CD8-positive, alpha-beta memory T cell (primary cell): Measurements from ENCODE around the gene PIP4K2B. TPM values are rescaled to one million over a fixed set of nuclear protein-coding genes. Genes with fewer than 3 reads are reported as not detected.

Source experiments
- CTCF ChIA-PET: fragments of 350-600 bp; sonication (Branson Sonifier 250); formaldehyde crosslinking; loops from one replicate; lab custom pipeline; 2021; ENCODE audit warnings: antibody characterized with exemption; lab: Charles Lee
- POLR2A ChIA-PET: fragments of 350-600 bp; sonication (Branson Sonifier 250); formaldehyde crosslinking; loops from one replicate; lab custom pipeline; 2021; ENCODE audit warnings: antibody characterized with exemption; lab: Charles Lee
- DNase-seq, 5 donors: peaks; one replicate each; pipeline versions ENCODE4 v3.0.0 to v3.0.0-alpha.2; 2020 to 2022; ENCODE audit warnings: mixed read lengths in 1 of 5
- H3K27ac ChIP-seq: one replicate; pipeline ENCODE4 v1.7.0; 2013; ENCODE audit warnings: low read depth, mild to moderate bottlenecking, low read length, moderate library complexity
- H3K27me3 ChIP-seq: 2 replicates; pipeline ENCODE4 v1.7.0; 2013; ENCODE audit warnings: low read length, mild to moderate bottlenecking; ENCODE audit not compliant: insufficient read depth, poor library complexity, severe bottlenecking
- H3K36me3 ChIP-seq: 2 replicates; pipeline ENCODE4 v1.7.0; 2013; ENCODE audit warnings: mild to moderate bottlenecking, low read length, moderate library complexity; ENCODE audit not compliant: insufficient read depth
- H3K4me1 ChIP-seq: 2 replicates; pipeline ENCODE4 v1.7.0; 2013; ENCODE audit warnings: mild to moderate bottlenecking, low read length, moderate library complexity; ENCODE audit not compliant: insufficient read depth
- H3K4me3 ChIP-seq: 2 replicates; pipeline ENCODE4 v1.7.0; 2013; ENCODE audit warnings: mild to moderate bottlenecking, low read length
- H3K9me3 ChIP-seq: 2 replicates; pipeline ENCODE4 v1.7.0; 2013; ENCODE audit warnings: mild to moderate bottlenecking, low read length
- H3K27ac Mint-ChIP-seq, 8 donors: one replicate each; pipeline ENCODE4 v1.8.0; 2020 to 2021; ENCODE audit warnings: mixed read lengths in 8 of 8, mild to moderate bottlenecking in 6 of 8, inconsistent platforms in 3 of 8, moderate library complexity in 3 of 8
- H3K27me3 Mint-ChIP-seq, 2 donors: one replicate each; pipeline ENCODE4 v1.8.0; 2020 to 2021; ENCODE audit warnings: mixed read lengths in 2 of 2, mild to moderate bottlenecking in 1 of 2, moderate library complexity in 1 of 2
- H3K36me3 Mint-ChIP-seq, 3 donors: one replicate each; pipeline ENCODE4 v1.8.0; 2020 to 2021; ENCODE audit warnings: mixed read lengths in 3 of 3, inconsistent platforms in 1 of 3, mild to moderate bottlenecking in 1 of 3
- H3K4me1 Mint-ChIP-seq, 3 donors: one replicate each; pipeline ENCODE4 v1.8.0; 2020 to 2021; ENCODE audit warnings: mixed read lengths in 3 of 3, inconsistent platforms in 1 of 3, mild to moderate bottlenecking in 1 of 3
- H3K4me3 Mint-ChIP-seq, 7 donors: one replicate each; pipeline ENCODE4 v1.8.0; 2020 to 2021; ENCODE audit warnings: mixed read lengths in 7 of 7, mild to moderate bottlenecking in 6 of 7, moderate library complexity in 4 of 7, inconsistent platforms in 2 of 7
- H3K9me3 Mint-ChIP-seq, 5 donors: one replicate each; pipeline ENCODE4 v1.8.0; 2020 to 2022; ENCODE audit warnings: mixed read lengths in 5 of 5, mild to moderate bottlenecking in 3 of 5, moderate library complexity in 2 of 5, inconsistent platforms in 1 of 5
- polyA plus RNA-seq: library from polyadenylated mRNA; unstranded; fragments of 300-500 nt; fragmentation: Illumina TruSeq; gene quantifications from one replicate; pipeline ENCODE4 v1.2.3, GENCODE V29; 2021
- total RNA-seq, 2 experiments: library from RNA; stranded (reverse); gene quantifications; one replicate each; pipeline ENCODE4 v1.2.3, GENCODE V29; 2021

Gene PIP4K2B
- total and polyA plus RNA-seq, 3 experiments from 2014 or later = 17.4 to 44.6 (median 43.4) TPM

- H3K27ac Mint-ChIP-seq = peak overlapping the region; percentile 61 to 99 (median 94)
- Histone ChIP-seq H3K27ac (no peak overlapping the region), H3K27me3 (no peaks in the 10 kb centered on the region), H3K4me1 (peaks cover 53% of the 10 kb centered on the region), H3K36me3 (no peaks in the 10 kb centered on the region), H3K9me3 (no peaks in the 10 kb centered on the region), H3K4me3 (peak overlapping the region; percentile 83)
- ChIA-PET CTCF (interaction anchor here (0.8 to 2.7 kb wide), 9 partner anchors 8 to 173 kb away, joined by 3 to 17 read pairs (median 4); partner anchors contain the start of gene MLLT6), POLR2A (interaction anchor here (0.9 to 1.9 kb wide), 4 partner anchors 17 to 30 kb away, joined by 5 to 8 read pairs (median 6); partner anchors contain the start of genes MLLT6 and PSMB3)
- H3K27me3 Mint-ChIP-seq = no peaks in the 10 kb centered on the region
- DNase-seq = no peak
- H3K4me3 Mint-ChIP-seq = peak overlapping the region; percentile 72 to 100 (median 95)
- peaks cover 0 to 16% (median 2%) of the 10 kb centered on the region in 3 donors for H3K36me3 Mint-ChIP-seq
- H3K9me3 Mint-ChIP-seq = no peaks in the 10 kb centered on the region
- peaks cover 67 to 81% (median 71%) of the 10 kb centered on the region in 3 donors for H3K4me1 Mint-ChIP-seq
These were observed 67.6 kb downstream of the PIP4K2B start for GRCh38 chr17:38731526-38732294.

GRCh38 chr17:38730526-38731379, 68.6 kb downstream of the PIP4K2B start:
- DNase-seq = no peak
- H3K4me3 Mint-ChIP-seq = peak overlapping the region; percentile 90 to 100 (median 97)

GRCh38 chr17:38729886-38730525, 69.3 kb downstream of the PIP4K2B start, which contains the start of gene CISD3:
TSS of gene CISD3 (plus strand) at chr17:38730341. CDS start at chr17:38730359, 18 bp downstream.
- Mint-ChIP-seq H3K4me3 (peak within 1 kb of the TSS; percentile 90 to 100 (median 97)), H3K4me1 (peaks cover 78 to 92% (median 84%) of the 10 kb centered on the region in 3 donors), H3K27ac (peak within 1 kb of the TSS; percentile 95 to 99 (median 98)), H3K27me3 (no peaks in the 10 kb centered on the region), H3K9me3 (no peaks in the 10 kb centered on the region), H3K36me3 (peaks cover 0 to 23% (median 2%) of the 10 kb centered on the region in 3 donors)
- peak; percentile 83 to 89 (median 85) for DNase-seq
- peak within 1 kb of the TSS; percentile 83 for H3K4me3 ChIP-seq
- no peaks in the 10 kb centered on the region for H3K9me3 ChIP-seq
- H3K36me3 ChIP-seq = no peaks in the 10 kb centered on the region
- peaks cover 66% of the 10 kb centered on the region for H3K4me1 ChIP-seq
- POLR2A ChIA-PET = interaction anchor here (1.1 to 1.9 kb wide), 5 partner anchors 10 to 54 kb away, joined by 5 to 8 read pairs (median 6); partner anchors contain the start of genes MLLT6 and PSMB3
- CTCF ChIA-PET = interaction anchor here (1.0 to 3.0 kb wide), 10 partner anchors 21 to 172 kb away, joined by 3 to 26 read pairs (median 4); partner anchors contain the start of gene MLLT6
- H3K27ac ChIP-seq = peak within 1 kb of the TSS; percentile 64
- no peaks in the 10 kb centered on the region for H3K27me3 ChIP-seq

More at GRCh38 chr17:38730526-38731379, 68.6 kb downstream of the PIP4K2B start:
- Mint-ChIP-seq H3K27ac (peak overlapping the region; percentile 78 to 99 (median 96)), H3K9me3 (no peaks in the 10 kb centered on the region), H3K4me1 (peaks cover 72 to 89% (median 78%) of the 10 kb centered on the region in 3 donors), H3K36me3 (peaks cover 0 to 18% (median 2%) of the 10 kb centered on the region in 3 donors), H3K27me3 (no peaks in the 10 kb centered on the region)
- Histone ChIP-seq H3K4me3 (peak overlapping the region; percentile 83), H3K36me3 (no peaks in the 10 kb centered on the region), H3K27ac (peak overlapping the region; percentile 64), H3K9me3 (no peaks in the 10 kb centered on the region), H3K4me1 (peaks cover 59% of the 10 kb centered on the region), H3K27me3 (no peaks in the 10 kb centered on the region)
- CTCF ChIA-PET = interaction anchor here (0.8 to 2.7 kb wide), 13 partner anchors 7 to 172 kb away, joined by 3 to 17 read pairs (median 4); partner anchors contain the start of gene MLLT6
- POLR2A ChIA-PET = interaction anchor here (0.9 to 1.9 kb wide), 5 partner anchors 18 to 54 kb away, joined by 5 to 8 read pairs (median 6); partner anchors contain the start of genes MLLT6 and PSMB3

GRCh38 chr17:38729368-38729885, 69.9 kb downstream of the PIP4K2B start:
- Histone ChIP-seq H3K4me1 (peaks cover 68% of the 10 kb centered on the region), H3K27ac (peak overlapping the region; percentile 60), H3K36me3 (no peaks in the 10 kb centered on the region), H3K9me3 (no peaks in the 10 kb centered on the region), H3K4me3 (peak overlapping the region; percentile 46), H3K27me3 (no peaks in the 10 kb centered on the region)
- DNase-seq = no peak
- Mint-ChIP-seq H3K27me3 (no peaks in the 10 kb centered on the region), H3K36me3 (peaks cover 0 to 27% (median 2%) of the 10 kb centered on the region in 3 donors), H3K27ac (peak overlapping the region; percentile 83 to 99 (median 98)), H3K4me3 (peak overlapping the region; percentile 73 to 89 (median 81)), H3K9me3 (no peaks in the 10 kb centered on the region), H3K4me1 (peaks cover 79 to 90% (median 82%) of the 10 kb centered on the region in 3 donors)
- CTCF ChIA-PET = interaction anchor here (0.8 to 3.0 kb wide), 5 partner anchors 17 to 171 kb away, joined by 3 to 26 read pairs (median 11); partner anchors contain the start of gene MLLT6
- POLR2A ChIA-PET = interaction anchor here (0.9 to 2.5 kb wide), 8 partner anchors 10 to 170 kb away, joined by 3 to 56 read pairs (median 6); partner anchors contain the start of genes MLLT6 and PSMB3

GRCh38 chr17:38728290-38728831, 71.0 kb downstream of the PIP4K2B start:
- Mint-ChIP-seq H3K9me3 (no peaks in the 10 kb centered on the region), H3K4me3 (peak overlapping the region; percentile 73 to 89 (median 81)), H3K27me3 (no peaks in the 10 kb centered on the region), H3K4me1 (peaks cover 76 to 87% (median 80%) of the 10 kb centered on the region in 3 donors), H3K36me3 (peaks cover 0 to 29% (median 2%) of the 10 kb centered on the region in 3 donors), H3K27ac (peak overlapping the region; percentile 83 to 99 (median 98))
- CTCF ChIA-PET = interaction anchor here (0.8 to 3.0 kb wide), 7 partner anchors 16 to 243 kb away, joined by 3 to 26 read pairs (median 3); partner anchors contain the start of gene MLLT6
- no peaks in the 10 kb centered on the region for H3K27me3 ChIP-seq
- H3K36me3 ChIP-seq = no peaks in the 10 kb centered on the region
- peak overlapping the region; percentile 44 for H3K27ac ChIP-seq
- H3K4me3 ChIP-seq = peak overlapping the region; percentile 60
- peak; percentile 64 to 87 (median 85) for DNase-seq
- H3K9me3 ChIP-seq = no peaks in the 10 kb centered on the region
- POLR2A ChIA-PET = interaction anchor here (0.8 to 2.5 kb wide), 10 partner anchors 9 to 169 kb away, joined by 3 to 56 read pairs (median 4); partner anchors contain the start of genes MLLT6 and PSMB3
- H3K4me1 ChIP-seq = peaks cover 62% of the 10 kb centered on the region

GRCh38 chr17:38727736-38728135, 71.6 kb downstream of the PIP4K2B start:
- POLR2A ChIA-PET = interaction anchor here (0.8 to 2.5 kb wide), 6 partner anchors 9 to 51 kb away, joined by 3 to 56 read pairs (median 8); partner anchors contain the start of genes MLLT6 and PSMB3
- Mint-ChIP-seq H3K36me3 (peaks cover 0 to 31% (median 2%) of the 10 kb centered on the region in 3 donors), H3K27me3 (no peaks in the 10 kb centered on the region), H3K27ac (peak overlapping the region; percentile 83 to 99 (median 98)), H3K9me3 (no peaks in the 10 kb centered on the region), H3K4me3 (peak overlapping the region; percentile 73 to 89 (median 81)), H3K4me1 (peaks cover 77 to 87% (median 84%) of the 10 kb centered on the region in 3 donors)
- peak in 4 of 5 donors; percentile 49 to 73 (median 64) for DNase-seq
- peak overlapping the region; percentile 44 for H3K27ac ChIP-seq
- H3K27me3 ChIP-seq = no peaks in the 10 kb centered on the region
- H3K4me3 ChIP-seq = peak overlapping the region; percentile 60
- no peaks in the 10 kb centered on the region for H3K9me3 ChIP-seq
- CTCF ChIA-PET = interaction anchor here (1.2 to 3.0 kb wide), 3 partner anchors 22 to 243 kb away, joined by 3 to 26 read pairs (median 18); partner anchors contain the start of gene MLLT6
- H3K4me1 ChIP-seq = peaks cover 62% of the 10 kb centered on the region
- H3K36me3 ChIP-seq = no peaks in the 10 kb centered on the region
